Thyroid gland (tissue), 4 donors: Measurements from ENCODE around the gene UBQLN4.

Source experiments
- POLR2A ChIP-seq, 2 donors: fragments of 450-650 bp; IDR thresholded peaks; one replicate each; pipeline ENCODE4 v1.6.1; 2017; ENCODE audit warnings: antibody characterized with exemption in 2 of 2, mild to moderate bottlenecking in 2 of 2, moderate library complexity in 1 of 2
- TF ChIP-seq, protein P1 (sequence below), 6 experiments: fragments of 200-600 bp in 3 of 6; fragments of 450-650 bp in 3 of 6; sonication (generic) in 3 of 6; IDR thresholded peaks; one replicate each; pipeline ENCODE4 v1.5.1; 2016 to 2019; ENCODE audit warnings: antibody characterized with exemption in 6 of 6, mild to moderate bottlenecking in 2 of 6, inconsistent platforms in 1 of 6, moderate library complexity in 1 of 6

DNA sequence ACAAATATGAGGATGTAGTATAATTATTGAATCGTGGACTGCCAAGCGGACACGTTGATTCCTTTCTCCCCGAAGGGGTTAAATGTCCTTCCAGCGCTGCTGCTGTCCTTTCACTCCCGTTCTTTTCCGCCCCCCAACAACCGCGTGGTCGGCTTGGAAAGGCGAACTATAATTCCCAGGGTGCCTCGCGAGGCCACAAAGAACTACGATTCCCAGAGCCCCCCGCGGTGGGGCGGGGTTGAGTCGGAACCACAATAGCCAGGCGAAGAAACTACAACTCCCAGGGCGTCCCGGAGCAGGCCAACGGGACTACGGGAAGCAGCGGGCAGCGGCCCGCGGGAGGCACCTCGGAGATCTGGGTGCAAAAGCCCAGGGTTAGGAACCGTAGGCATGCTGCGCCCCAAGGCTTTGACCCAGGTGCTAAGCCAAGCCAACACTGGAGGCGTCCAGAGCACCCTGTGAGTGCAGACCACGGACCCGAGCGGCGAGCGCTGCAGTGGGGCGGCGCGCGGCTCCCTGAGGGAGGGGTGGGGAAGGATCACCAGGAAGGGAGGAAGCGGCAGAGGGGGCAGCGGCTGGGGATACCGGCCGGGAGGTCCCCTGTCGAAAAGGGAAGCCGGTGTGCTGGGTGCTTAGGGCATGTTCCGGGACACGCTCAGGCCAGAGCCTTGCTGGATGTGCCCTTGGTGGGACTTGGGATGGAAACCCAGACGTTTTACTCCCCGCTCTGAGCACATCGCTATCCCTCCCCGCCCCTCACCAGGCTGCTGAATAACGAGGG lies 1.1 kb upstream of the UBQLN4 start, which contains the start of gene LAMTOR2:
- peak in 1 of 2 donors; percentile 79 for TF ChIP-seq POLR2A (IDR thresholded peaks at IDR 0.05)
- TF ChIP-seq, protein P1, sequence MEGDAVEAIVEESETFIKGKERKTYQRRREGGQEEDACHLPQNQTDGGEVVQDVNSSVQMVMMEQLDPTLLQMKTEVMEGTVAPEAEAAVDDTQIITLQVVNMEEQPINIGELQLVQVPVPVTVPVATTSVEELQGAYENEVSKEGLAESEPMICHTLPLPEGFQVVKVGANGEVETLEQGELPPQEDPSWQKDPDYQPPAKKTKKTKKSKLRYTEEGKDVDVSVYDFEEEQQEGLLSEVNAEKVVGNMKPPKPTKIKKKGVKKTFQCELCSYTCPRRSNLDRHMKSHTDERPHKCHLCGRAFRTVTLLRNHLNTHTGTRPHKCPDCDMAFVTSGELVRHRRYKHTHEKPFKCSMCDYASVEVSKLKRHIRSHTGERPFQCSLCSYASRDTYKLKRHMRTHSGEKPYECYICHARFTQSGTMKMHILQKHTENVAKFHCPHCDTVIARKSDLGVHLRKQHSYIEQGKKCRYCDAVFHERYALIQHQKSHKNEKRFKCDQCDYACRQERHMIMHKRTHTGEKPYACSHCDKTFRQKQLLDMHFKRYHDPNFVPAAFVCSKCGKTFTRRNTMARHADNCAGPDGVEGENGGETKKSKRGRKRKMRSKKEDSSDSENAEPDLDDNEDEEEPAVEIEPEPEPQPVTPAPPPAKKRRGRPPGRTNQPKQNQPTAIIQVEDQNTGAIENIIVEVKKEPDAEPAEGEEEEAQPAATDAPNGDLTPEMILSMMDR (IDR thresholded peaks at IDR 0.05), result peak in 1 of 6 experiments; percentile 7
